Osteoblast (primary cell): ENCODE results near the gene MRPL21. TPM values are rescaled to one million over a fixed set of nuclear protein-coding genes. Genes with fewer than 3 reads are reported as not detected.
A peak's percentile ranks its signal among the peaks of the same experiment; 100 is the strongest.

ENCODE experiments used
- DNase-seq: peaks from one replicate; pipeline ENCODE4 v3.0.0; 2011; ENCODE audit warnings: low spot score, mixed read lengths; ENCODE audit not compliant: insufficient read length; ENCODE audit errors: missing footprints
- H2AFZ ChIP-seq: 2 replicates; pipeline ENCODE4 v1.6.0; 2011; ENCODE audit warnings: mild to moderate bottlenecking, low read length
- H3K27ac ChIP-seq: 2 replicates; pipeline ENCODE4 v1.5.1; 2011; ENCODE audit warnings: mild to moderate bottlenecking, low read depth, low read length, moderate library complexity
- H3K27me3 ChIP-seq: 2 replicates; pipeline ENCODE4 v1.6.0; 2012; ENCODE audit warnings: mild to moderate bottlenecking, control low read depth, inconsistent platforms, low read length, moderate library complexity; ENCODE audit not compliant: insufficient read depth
- H3K36me3 ChIP-seq: 2 replicates; pipeline ENCODE4 v1.5.1; 2011; ENCODE audit warnings: mild to moderate bottlenecking, low read length, control low read depth, moderate library complexity; ENCODE audit not compliant: insufficient read depth
- H3K4me1 ChIP-seq: 2 replicates; pipeline ENCODE4 v1.5.1; 2011; ENCODE audit warnings: mild to moderate bottlenecking, low read length, control low read depth, moderate library complexity; ENCODE audit not compliant: insufficient read depth
- H3K4me2 ChIP-seq: 2 replicates; pipeline ENCODE4 v1.6.0; 2011; ENCODE audit warnings: mild to moderate bottlenecking, low read length; ENCODE audit not compliant: insufficient read depth
- H3K4me3 ChIP-seq: fragments of 200-600 bp; sonication (generic); 3 replicates; pipeline ENCODE4 v1.5.1; 2012; ENCODE audit warnings: mild to moderate bottlenecking, low read length, inconsistent platforms; ENCODE audit not compliant: insufficient read depth
- H3K79me2 ChIP-seq: 2 replicates; pipeline ENCODE4 v1.6.0; 2012; ENCODE audit warnings: mild to moderate bottlenecking, low read length, control low read depth, inconsistent platforms; ENCODE audit not compliant: insufficient read depth
- H3K9me3 ChIP-seq: 2 replicates; pipeline ENCODE4 v1.5.1; 2011; ENCODE audit warnings: low read depth, low read length, control low read depth
- H4K20me1 ChIP-seq: 2 replicates; pipeline ENCODE4 v1.6.0; 2012; ENCODE audit warnings: mild to moderate bottlenecking, low read length, control low read depth; ENCODE audit not compliant: insufficient read depth
- CTCF ChIP-seq: IDR thresholded peaks from 2 replicates; pipeline ENCODE4 v1.5.1; 2011; ENCODE audit warnings: mild to moderate bottlenecking, low read depth, low read length, moderate library complexity; ENCODE audit errors: extremely low read depth
- total RNA-seq: library from RNA; depleted of rRNA; stranded (reverse); fragments of >200 nt; gene quantifications from 2 replicates; pipeline ENCODE4 v1.2.3, GENCODE V29; 2012

MRPL21 gene
- total RNA-seq, 1 donor, result 51.0 TPM

DNA sequence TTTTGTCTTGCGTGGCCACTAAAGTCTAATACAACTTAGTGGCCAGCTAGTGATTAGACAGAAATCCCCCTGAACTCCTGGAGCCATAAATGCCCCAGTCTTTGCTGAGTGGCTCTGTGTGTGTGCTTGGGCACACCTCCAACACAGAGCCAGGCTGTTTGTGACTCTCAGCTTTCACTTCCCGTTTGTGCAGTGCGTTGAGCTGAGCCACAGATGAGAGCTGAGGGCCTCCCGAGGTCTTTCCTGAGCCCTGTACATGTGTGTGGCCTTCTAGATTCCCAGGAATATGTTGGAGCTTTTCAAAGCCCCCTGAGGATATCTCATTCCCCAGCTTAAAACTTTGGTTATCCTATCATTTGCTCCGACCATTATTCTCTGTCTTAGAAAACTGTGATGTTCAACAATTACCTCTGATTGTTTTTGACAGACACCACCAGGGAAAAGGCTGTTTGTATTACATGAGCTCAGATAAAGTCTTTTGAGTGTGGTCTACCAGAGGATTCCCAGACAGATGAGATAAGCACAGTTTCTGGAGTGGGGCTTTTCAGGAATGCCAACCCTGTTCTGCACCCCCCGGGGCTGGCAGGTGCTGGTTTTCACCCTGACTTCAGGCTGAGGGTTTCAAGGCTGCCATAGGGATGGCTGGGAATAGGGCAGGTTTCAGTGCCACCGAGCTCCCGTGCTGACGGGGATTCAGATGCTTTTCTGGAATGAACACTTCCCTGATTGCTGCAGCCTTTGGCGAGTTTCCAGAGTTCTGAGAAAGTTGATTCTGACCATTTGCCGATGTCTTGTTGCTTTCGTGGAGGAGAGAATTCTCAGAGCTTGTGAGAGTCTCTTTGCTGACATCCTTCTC, 23.9 kb upstream of the MRPL21 start:
- no peaks in the 10 kb centered on the region for H4K20me1 ChIP-seq
- no peak overlapping the region for H2AFZ ChIP-seq
- peaks cover 44% of the 10 kb centered on the region for H3K36me3 ChIP-seq
- no peak for DNase-seq
- no peaks in the 10 kb centered on the region for H3K4me1 ChIP-seq
- no peak overlapping the region for H3K27ac ChIP-seq
- no peak overlapping the region for H3K4me3 ChIP-seq
- peaks cover 4% of the 10 kb centered on the region for H3K79me2 ChIP-seq
- peaks cover 2% of the 10 kb centered on the region for H3K9me3 ChIP-seq
- no peaks in the 10 kb centered on the region for H3K27me3 ChIP-seq
- no peak overlapping the region for H3K4me2 ChIP-seq
- TF ChIP-seq CTCF, result no peak

DNA sequence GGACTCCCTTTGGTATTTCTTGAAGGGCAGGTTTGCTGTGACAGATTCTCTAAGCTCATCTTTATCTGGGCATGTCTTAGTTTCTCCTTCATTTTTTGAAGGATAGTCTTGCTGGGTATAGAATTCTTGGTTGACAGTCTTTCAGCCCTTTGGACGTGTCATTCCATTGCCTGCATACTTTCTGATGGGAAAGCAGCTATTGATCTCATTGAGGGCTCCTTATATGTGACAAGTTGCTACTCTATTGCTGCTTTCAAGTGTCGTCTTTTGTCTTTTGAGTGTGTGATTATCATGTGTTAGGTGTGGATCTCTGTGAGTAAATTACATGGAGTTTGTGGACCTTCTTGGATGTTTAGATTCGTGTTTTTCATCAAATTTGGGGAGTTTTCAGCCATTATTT, 22.0 kb upstream of the MRPL21 start:
- Histone ChIP-seq H2AFZ (no peak overlapping the region), H3K4me1 (no peaks in the 10 kb centered on the region), H3K4me2 (no peak overlapping the region), H3K27me3 (no peaks in the 10 kb centered on the region), H3K9me3 (peaks cover 2% of the 10 kb centered on the region), H3K4me3 (no peak overlapping the region), H3K36me3 (peaks cover 54% of the 10 kb centered on the region), H3K79me2 (peaks cover 4% of the 10 kb centered on the region), H4K20me1 (no peaks in the 10 kb centered on the region), H3K27ac (no peak overlapping the region)
- no peak for DNase-seq
- no peak for TF ChIP-seq CTCF

DNA sequence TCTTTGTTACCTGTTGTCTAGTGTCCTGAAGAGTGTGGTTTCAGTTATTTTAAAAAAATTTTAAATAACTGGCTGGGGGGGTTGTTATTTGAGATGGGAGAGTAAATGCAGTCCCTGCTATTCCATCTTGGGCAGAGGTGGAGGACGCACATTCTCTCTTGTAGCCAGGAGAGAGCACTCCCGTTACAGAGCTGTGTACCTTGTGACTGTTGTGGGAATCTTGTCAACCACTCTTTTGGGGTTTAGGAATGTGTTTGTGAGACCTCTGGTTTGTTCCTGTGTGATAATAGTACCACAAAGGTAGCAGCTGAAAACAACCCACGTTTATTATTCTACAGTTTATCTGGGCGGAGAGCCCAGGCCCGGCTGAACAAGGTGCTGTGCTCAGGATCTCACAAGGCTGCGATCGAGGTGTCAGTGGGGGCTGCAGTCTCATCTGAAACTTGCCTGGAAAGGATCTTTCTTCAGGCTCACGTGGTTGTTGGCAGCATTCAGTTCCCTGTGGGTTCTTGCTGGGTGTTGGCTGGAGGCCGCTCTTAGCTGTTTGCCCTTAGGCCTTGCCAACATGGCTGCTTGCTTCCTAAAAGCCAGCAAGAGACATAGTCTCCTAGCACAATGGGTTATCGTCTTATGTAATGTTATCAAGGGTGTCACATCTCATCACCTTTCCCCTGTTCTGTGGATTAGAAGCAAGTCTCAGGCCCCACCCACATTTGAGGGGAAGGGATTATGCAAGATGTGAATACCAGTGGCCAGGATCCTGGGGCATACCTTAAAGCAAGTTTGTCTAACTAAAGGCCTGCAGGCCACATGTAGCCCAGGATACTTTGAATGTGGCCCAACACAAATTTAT, 20.7 kb upstream of the MRPL21 start:
- no peak for TF ChIP-seq CTCF
- Histone ChIP-seq H3K36me3 (peaks cover 52% of the 10 kb centered on the region), H2AFZ (no peak overlapping the region)

GRCh38 chr11:68923614-68924013, 20.0 kb upstream of the MRPL21 start:
- Histone ChIP-seq H3K79me2 (peaks cover 4% of the 10 kb centered on the region), H2AFZ (no peak overlapping the region), H4K20me1 (no peaks in the 10 kb centered on the region), H3K4me3 (no peak overlapping the region), H3K9me3 (peaks cover 2% of the 10 kb centered on the region), H3K27ac (no peak overlapping the region), H3K4me1 (no peaks in the 10 kb centered on the region), H3K4me2 (no peak overlapping the region), H3K36me3 (peaks cover 51% of the 10 kb centered on the region), H3K27me3 (no peaks in the 10 kb centered on the region)
- TF ChIP-seq CTCF, result no peak
- peak; percentile 74 for DNase-seq

More for the DNA sequence above, 20.7 kb upstream of the MRPL21 start:
- Histone ChIP-seq H3K9me3 (peaks cover 2% of the 10 kb centered on the region), H3K27me3 (no peaks in the 10 kb centered on the region), H3K79me2 (peaks cover 4% of the 10 kb centered on the region), H4K20me1 (no peaks in the 10 kb centered on the region), H3K4me1 (no peaks in the 10 kb centered on the region), H3K4me3 (no peak overlapping the region), H3K4me2 (no peak overlapping the region), H3K27ac (no peak overlapping the region)
- DNase-seq, result peak; percentile 57
